Stimulated activated CD4-positive, alpha-beta T cell treated with anti-CD3 and anti-CD28 coated beads, Interleukin-1b, Interleukin-23, amount 100 ng/mL, for 1 hour (primary cell): ENCODE measurements around the gene PCYT1A.
"Not testable (repeated sequence)": the region's sequence is repeated elsewhere in the genome, so short reads cannot be mapped to it uniquely, and the experiment has no call there.

Experiments used
- DNase-seq, 2 donors: peaks; one replicate each; pipeline ENCODE4 v3.0.0-alpha.2; 2020; ENCODE audit warnings: low read depth in 2 of 2

The PCYT1A gene

DNA sequence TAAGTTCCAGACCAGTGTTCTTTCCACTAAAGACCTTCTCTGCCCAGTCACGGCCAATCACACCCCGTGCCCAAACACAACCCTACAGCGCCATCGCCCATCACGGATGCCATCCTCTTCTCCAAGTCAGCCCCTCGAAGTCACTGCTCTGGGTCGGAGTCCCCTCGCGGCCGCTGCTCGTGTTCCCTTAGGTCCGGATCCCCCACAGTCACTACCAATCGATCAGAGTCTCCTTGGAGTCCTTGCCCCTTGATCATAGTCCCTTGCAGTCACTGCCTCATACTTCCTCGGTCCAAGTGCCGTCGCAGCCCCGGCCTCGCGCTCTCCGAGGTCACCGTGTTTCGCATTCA lies 461 bp downstream of the PCYT1A start:
- no peak for DNase-seq

DNA sequence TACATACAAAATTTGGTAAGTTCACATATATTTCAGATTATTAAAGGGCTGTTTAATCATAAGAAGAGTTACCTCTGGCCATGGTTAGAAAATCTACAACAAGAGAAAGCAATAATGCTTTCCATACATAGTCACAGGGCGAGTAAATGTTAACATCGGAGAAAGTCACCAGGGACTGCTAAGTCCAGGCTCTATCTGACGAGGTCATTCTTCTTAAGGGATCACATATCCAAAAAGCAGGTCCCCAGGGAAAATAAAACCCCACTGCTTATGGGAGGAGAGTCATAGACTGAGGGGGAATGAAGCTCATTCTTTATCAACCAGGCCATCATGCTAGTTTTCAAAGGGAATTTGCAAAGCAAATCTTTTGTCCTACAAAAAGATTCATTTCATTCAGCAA lies 3.1 kb downstream of the PCYT1A start:
- DNase-seq: no peak

DNA sequence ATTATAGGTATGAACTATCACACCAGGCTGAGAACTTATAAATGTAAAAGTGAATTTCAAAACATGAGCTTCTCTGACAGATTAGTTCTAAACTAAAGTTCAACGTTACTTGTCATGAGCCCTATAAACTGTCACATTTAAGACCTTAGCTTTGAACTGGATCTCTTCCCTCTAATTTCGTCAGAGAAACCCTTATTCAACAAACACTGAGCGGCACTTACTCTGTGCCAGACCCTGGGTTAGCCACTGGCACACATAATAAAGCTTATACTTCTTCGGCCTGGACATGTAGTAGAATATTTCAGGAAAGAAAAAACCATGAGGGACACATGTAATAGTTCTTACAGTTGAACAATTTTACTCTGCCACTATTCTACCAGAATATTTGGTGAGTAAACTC lies 5.6 kb downstream of the PCYT1A start:
- no peak for DNase-seq

DNA sequence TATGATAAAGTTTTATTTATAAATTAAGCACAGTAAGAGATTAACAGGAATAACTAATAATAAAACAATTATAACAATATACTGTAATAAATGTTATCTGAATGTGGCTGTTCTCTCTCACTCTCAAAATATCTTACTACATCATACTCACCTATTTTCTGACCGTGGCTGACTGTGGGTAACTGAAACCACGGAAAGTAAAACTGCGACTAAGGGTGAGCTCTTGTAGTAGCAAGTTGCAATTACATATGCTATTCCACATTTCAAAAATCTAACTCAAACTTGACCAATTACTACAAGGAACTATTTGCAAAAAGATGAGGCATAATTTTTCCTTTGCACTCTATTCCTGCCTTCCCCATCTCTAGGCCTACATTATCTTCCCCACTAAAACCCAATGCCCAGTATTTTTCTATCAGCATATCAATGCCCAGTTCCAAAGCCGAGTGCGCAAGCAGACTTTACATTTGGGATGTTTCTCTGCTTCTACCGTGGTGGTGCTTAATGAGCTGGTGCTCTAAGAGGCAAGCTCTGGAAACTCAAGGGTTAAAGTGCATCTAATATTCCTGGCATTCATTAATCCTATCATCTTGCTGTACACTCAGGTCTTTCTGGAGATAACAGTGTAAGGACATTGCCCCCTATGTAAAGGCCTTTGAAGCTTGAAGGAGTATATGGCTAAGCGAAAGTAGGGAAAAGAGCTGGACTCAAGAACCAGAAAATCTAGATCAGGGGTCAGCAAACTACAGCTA lies 6.7 kb downstream of the PCYT1A start:
- no peak for DNase-seq

DNA sequence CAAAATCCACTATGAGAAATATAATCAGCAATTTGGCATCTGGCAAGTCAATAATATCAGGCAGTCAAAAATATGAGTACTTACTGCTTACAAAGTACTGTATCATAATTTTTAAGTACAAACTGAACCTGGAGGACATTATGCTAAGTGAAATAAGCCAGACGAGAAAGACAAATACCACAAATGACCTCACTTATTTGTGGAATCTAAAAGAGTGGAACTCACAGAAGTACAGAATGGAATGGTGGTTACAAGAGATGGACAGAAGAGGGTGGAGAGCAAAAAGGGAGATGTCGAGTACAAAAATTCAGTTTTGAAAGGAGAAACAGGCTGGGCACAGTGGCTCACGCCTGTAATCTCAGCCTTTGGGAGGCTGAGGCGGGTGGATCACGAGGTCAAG lies 12.4 kb downstream of the PCYT1A start:
- DNase-seq: no peak

DNA sequence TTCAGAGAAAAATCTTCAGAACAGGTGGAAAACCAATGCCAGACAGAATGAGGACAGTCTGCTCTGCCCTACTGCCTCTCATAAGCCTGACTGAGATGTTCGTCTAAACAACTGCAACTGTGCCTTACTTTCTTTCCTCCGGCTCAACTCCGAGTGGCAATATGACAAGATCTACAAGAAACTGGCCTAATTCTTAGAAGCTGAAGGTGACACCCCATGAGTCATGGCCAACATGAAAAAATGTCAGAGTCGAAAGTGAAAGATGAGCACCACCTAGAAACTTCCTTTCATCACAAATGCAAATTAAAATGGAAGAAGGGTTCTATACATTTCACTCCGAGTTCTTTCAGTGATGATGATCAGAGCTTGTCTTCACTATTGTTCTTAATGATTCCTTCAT lies 12.9 kb downstream of the PCYT1A start:
- DNase-seq: no peak

DNA sequence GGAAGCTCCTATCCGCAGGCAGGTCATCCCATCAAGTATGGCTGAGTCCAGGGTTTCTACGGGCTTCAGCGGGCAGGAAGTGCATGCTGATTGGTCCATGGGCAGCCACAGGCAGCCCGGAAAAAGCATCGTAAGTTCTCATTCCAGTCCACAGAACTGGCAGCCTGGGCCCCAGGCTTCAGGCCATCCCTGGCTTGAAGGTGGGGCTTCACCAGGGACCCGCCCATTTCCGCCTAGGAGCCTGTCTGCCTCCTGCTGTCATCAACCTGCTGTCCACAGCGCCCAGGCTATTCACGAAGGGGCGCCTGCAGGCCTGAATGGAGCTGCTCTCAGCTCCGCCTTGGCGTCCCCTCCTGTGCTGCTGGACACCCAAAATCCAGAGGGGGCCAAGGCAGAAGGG lies 13.9 kb downstream of the PCYT1A start:
- DNase-seq: no peak

DNA sequence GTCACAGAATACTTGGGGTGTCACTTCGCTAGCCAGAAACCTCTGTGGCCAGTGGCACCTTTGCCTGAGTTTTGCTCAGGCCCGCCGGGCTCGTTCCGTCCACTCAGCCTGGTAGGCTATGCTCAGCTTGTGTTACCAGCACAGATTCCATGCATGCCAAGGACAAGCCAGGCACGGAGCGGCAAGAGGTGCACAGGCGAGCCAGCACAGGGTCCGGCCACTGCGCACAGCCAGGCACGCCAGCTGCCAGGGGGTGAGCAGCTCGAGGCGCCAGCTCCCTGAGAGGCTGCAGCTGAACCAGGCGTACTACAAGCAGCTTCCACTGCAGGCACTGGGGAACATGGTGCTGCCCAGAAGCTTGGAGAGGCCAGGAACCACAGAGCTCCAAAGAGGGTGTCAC lies 14.7 kb downstream of the PCYT1A start:
- no peak for DNase-seq

DNA sequence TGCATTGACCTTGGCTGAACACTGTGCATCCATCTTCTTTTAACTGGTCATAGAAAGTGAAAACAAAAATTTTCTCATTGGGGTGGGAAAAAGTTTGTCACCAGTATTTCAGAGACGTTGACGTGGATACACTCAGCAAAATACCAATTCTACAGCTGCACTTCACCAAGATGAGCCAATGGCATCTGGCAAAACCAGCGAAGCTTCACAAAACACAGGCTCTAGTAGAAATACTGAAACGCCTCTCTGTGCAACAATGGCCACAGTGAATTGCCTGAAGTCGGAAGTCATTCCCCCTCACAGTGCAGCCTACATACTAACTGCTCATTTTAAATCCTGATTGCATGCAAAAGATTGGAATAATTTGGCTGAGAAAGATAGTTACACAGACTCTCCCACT lies 17.0 kb downstream of the PCYT1A start:
- DNase-seq: no peak

DNA sequence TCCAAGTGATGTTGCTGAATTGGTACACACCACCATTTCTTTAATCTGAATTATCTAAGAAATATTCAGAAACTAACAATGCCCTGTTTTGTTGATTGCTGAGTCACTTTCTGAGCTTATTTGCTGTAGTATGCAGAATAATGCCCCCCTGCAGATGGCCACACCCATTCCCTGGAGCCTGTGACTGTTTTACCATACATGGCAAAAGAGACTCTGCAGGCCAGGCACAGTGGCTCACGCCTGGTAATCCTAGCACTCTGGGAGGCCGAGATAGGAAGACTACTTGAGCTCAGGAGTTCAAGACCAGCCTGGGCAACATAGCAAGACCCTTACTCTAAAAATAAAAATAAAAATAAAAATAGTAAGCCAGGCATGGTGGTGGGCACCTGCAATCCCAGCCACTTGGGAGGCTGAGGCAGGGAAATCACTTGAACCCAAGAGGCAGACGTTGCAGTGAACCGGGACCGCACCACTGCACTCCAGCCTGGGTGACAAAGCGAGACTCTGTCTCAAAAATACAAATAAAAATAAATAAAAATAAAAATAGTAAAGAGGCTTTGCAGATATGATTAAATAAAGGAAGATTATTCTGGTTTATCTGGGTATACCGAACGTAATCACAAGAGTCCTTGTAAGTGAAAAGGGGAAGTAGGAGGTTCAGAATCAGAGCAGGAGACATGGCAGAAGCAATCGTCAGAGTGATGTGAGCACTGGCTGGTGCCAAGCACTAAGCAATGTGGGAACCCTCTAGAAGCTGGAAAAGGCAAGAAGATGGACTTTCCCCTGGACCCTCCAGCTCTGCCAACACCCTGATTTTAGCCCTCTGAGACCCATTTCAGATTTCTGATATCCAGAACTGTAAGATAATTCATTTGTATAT lies 19.0 kb downstream of the PCYT1A start:
- DNase-seq: no peak

DNA sequence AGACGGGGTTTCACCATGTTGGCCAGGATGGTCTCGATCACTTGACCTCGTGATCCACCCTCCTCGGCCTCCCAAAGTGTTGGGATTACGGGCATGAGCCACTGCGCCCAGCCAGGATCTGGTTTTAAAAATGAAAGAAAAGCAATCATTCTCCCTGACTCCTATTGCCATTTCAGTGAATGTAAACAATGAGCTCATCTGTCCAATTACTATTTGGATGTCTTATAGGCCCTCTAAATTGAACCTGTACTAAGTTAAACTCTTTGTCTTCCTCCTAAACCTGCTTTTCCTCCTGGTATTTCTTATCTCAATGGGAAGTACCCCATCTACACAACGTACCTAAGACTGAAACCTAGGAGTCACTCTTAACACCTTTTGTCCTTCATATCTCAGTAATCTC lies 23.7 kb downstream of the PCYT1A start:
- no peak for DNase-seq

DNA sequence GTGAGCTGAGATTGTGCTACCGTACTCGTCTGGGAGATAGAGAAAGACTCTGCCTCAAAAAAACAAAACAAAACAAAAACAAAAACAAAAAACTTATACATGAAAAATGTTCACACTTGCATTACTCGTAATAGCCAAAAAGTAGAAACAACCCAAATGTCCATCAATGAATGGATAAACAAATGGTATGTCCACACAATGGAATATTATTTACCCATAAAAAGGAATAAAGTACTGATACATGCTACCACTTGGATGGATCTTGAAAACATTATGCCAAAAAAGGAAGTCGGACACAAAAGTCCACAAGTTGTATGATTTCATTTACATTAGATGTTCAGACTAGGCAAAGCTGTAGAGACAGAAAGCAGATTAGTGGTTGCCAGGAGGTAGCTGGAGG lies 26.7 kb downstream of the PCYT1A start:
- no peak for DNase-seq

DNA sequence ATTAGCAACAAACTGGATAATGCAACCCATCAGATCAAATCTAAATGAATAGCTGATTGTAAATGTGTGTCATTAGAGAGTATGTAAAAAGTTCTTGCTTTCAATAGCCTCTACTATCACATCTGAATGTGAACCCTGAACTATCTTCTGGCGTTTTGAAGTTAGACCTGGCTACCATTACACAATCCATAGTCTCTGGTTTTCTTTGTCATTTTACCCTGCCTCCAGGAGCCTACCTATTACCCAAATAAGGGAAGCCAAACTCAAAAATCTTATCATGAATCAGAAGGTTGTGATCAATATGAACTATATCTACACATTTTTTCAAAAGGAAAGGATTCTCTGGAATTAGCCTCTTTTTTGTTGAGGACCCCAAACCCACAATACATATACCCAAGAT lies 31.8 kb downstream of the PCYT1A start:
- no peak for DNase-seq

DNA sequence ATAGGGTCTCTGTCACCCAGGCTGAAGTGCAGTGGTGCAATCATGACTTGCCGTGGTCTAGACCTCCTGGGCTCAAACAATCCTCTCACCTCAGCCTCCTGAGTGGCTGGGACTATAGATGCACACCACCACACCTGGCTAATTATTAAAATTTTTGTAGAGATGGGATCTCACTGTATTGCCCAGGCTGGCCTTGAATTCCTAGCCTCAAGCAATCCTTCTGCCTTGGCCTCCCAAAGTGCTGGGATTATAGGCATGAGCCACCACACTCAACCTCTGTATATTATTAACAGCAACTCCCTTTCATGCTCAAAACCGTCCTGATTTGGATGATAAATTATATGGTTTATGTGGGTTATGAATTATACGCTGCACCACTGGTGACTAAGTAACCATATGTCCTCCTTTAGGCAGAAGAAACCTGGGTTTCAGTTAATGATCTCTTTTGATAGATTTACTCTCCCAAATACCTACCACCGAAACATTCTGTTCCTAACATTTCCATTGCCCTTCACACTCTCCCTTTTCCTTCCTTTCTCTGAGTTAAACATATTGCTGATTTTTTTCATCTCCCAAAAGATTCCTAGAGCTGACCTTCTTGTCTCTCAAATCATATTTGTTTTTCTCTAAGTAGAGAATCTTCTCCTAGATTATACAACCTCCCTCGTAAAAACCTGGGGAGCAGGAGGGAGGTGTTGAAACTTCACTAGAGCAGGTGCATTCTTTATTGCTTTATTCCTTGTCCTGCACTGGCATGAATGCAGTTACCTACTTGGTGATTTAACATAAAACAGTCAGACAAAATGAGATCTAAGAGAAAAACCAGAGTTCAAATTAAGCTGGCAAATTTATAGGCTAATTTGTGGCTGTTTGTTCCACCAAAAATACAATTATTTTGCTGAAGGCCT lies 32.9 kb downstream of the PCYT1A start:
- no peak for DNase-seq

DNA sequence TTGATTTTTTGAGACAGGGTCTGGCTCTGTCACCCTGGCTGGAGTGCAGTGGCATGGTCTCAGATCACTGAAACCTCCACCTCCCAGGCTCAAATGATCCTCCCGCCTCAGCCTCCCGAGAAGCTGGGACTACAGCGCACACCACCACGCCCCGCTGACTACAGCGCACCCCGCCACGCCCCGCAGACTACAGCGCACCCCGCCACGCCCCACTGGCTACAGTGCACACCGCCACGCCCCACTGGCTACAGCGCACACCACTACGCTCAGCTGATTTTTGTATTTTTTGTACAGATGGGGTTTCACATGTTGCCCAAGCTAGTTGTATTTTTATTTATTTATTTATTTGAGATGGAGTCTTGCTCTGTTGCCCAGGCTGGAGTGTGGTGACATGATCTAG lies 35.6 kb downstream of the PCYT1A start:
- no peak for DNase-seq

DNA sequence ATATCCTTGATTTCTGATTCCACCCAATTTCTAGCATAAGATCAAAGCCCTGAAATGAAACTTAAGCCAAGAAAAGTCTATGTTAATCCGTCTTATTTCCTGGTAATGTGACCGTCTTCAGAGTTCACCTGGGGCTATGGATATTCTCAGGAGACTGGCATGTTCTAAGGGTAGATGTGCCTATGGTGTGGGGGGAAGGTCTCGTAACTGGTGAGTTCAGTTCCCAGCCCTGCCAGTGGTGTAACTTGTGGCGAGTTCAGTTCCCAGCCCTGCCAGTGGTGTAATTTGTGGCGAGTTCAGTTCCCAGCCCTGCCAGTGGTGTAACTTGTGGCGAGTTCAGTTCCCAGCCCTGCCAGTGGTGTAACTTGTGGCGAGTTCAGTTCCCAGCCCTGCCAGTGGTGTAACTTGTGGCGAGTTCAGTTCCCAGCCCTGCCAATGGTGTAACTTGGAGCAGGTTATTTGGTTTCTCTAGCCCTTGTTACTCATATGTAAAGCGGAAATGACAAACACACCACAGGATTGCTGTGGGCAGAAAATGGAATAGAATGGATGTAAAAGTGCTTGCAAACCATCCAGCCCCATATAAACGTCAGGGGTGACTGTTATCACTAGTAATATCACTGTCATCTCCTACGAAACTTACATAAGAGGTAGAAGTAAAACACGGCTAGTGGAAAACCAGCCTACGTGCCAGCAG lies 40.8 kb downstream of the PCYT1A start:
- no peak for DNase-seq

DNA sequence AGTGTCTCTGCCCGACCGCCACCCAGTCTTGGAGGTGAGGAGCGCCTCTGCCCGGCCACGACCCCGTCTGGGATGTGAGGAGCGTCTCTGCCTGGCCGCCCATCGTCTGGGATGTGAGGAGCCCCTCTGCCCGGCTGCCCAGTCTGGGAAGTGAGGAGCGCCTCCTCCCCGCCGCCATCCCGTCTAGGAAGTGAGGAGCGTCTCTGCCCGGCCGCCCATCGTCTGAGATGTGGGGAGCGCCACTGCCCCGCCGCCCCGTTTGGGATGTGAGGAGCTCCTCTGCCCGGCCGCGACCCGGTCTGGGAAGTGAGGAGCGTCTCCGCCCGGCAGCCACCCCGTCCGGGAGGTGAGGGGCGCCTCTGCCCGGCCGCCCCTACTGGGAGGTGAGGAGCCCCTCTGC lies 43.4 kb downstream of the PCYT1A start:
- not testable (repeated sequence) for DNase-seq

DNA sequence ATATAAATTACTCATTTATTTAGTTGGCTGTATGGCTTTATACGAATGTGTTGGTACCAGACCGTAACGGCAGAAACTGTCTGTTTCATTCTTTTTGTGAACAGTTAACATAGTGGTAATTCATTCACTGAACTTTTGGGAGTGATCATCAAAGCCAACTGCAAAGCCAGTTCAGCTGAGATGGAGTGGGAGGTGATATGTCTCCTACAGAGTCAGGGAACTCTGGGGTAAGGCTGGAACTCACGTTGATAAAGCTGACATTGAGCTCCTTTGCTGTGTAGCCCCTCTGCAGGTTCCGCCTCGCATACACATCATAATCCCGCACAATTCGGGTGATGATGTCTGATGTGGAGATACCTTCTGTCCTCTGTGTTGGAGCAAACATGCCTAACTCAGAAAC lies 45.8 kb downstream of the PCYT1A start:
- no peak for DNase-seq

DNA sequence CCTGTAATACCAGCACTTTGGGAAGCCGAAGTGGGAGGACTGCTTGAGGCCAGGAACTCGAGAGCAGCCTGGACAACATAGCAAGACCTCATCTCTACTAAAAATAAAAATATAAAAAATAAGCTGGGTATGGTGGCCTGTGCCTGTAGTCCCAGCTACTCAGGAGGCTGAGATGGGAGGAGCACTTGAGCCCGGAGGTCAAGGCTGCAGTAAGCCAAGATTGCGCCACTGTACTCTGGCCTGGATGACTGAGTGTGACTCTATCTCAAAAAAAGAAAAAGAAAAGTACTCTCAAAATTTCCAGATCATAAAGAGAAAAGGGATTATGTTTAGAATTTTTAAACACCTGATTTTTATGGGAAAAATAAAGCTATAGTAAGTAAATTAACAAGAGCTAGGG lies 47.1 kb downstream of the PCYT1A start:
- no peak for DNase-seq

DNA sequence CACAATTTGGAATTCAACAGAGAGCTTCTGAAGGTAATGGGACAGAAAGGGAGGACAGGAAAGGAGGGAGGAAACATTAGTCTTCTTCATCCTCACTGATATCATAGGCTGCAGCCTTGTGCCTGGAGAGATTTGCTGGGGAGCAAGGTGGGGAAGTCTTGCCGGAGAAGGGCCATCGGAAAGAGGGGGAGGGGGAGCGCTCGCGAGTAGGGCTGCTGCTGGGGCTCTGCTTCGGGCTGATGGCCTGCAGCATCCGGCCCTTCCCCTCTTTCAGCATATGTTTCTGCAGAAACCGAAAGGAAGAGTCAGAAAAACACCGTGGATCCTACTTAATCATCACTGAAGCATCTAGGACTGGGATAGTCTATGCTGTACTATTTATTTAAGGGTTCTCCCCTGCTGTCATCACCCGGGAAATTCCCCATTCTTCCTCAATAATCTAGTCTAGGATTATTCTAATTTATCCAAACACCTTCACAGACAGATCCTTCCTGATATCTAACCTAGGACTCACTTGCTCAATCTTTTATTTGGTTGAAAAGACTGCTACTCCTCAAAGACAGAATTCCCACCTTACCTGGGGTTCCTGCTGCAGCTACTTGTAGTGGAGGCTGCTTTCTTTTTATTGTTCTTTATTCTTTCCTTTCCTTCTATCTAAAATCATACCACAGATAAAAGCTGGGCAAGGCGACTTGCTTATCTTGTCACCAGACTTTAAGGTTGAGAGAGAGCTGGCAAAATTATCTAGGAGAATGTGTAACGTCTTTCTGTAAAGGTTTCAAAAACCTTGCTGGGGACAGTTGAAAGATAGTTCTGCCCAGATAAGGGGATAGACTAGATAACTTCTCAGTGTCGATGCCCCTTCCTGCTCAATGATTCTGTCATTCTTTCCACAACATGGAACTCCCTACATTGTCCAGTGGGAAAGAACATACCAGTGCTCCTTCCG lies 48.6 kb downstream of the PCYT1A start:
- no peak for DNase-seq

DNA sequence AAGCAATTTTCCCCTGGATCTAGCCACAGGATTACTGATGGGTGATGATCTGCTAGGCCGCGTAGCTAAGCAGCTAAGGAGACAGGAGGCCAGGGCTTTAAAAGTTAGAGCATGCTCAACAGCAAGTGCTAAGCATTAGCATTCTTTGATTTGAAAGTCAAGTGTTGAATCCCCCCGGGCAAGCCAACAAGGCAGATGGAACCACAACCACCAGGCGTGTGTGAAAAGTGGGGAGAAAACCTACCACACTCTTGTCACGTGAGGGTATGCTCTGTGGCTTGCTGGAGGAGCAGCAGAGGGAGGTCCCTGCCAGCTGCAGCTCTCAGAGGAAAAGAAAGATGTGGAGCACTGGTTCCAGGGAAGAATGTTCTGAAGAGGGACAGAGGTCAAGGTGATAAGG lies 50.3 kb downstream of the PCYT1A start:
- no peak for DNase-seq
